MM.1S (cell line): ENCODE results near the gene NCAPH2.
"Not testable (repeated sequence)": the region's sequence is repeated elsewhere in the genome, so short reads cannot be mapped to it uniquely, and the experiment has no call there.

Experiments used
- DNase-seq: peaks from one replicate; pipeline ENCODE4 v3.0.0-alpha.2; 2015
- H2AFZ ChIP-seq: fragments of 300-600 bp; sonication (generic); 2 replicates; pipeline ENCODE4 v1.6.0; 2016; ENCODE audit warnings: antibody characterized with exemption, low read length
- H3F3A ChIP-seq: fragments of 300-600 bp; sonication (generic); 2 replicates; pipeline ENCODE4 v1.6.1; 2016; ENCODE audit warnings: mild to moderate bottlenecking, antibody characterized with exemption, low read length, moderate library complexity, mixed read lengths; ENCODE audit not compliant: insufficient read depth
- H3K27ac ChIP-seq: fragments of 300-600 bp; sonication (generic); 2 replicates; pipeline ENCODE4 v1.5.1; 2016; ENCODE audit warnings: mild to moderate bottlenecking, low read length
- H3K27me3 ChIP-seq: fragments of 300-600 bp; sonication (generic); replicated peaks from 2 replicates; pipeline ENCODE4 v1.6.0; 2016; ENCODE audit warnings: low read length; ENCODE audit not compliant: insufficient read depth
- H3K36me3 ChIP-seq: fragments of 300-600 bp; sonication (generic); replicated peaks from 2 replicates; pipeline ENCODE4 v1.6.1; 2016; ENCODE audit warnings: mild to moderate bottlenecking, low read length, mixed read lengths; ENCODE audit not compliant: insufficient read depth
- H3K4me1 ChIP-seq: fragments of 300-600 bp; sonication (generic); 2 replicates; pipeline ENCODE4 v1.6.1; 2016; ENCODE audit warnings: low read length, mixed read lengths
- H3K4me2 ChIP-seq: fragments of 300-600 bp; sonication (generic); 2 replicates; pipeline ENCODE4 v1.6.0; 2016; ENCODE audit warnings: low read depth, low read length
- H3K4me3 ChIP-seq: fragments of 300-600 bp; sonication (generic); 2 replicates; pipeline ENCODE4 v1.5.1; 2016; ENCODE audit warnings: low read length, mixed read lengths
- H3K79me2 ChIP-seq: fragments of 300-600 bp; sonication (generic); 2 replicates; pipeline ENCODE4 v1.6.1; 2016; ENCODE audit warnings: mixed run types, low read length, mixed read lengths
- H3K9ac ChIP-seq: fragments of 300-600 bp; sonication (generic); 2 replicates; pipeline ENCODE4 v1.6.1; 2016; ENCODE audit warnings: low read length, mixed read lengths
- H3K9me2 ChIP-seq: fragments of 300-600 bp; sonication (generic); replicated peaks from 2 replicates; pipeline ENCODE4 v1.6.1; 2016; ENCODE audit warnings: mild to moderate bottlenecking, low read length, mixed read lengths; ENCODE audit not compliant: insufficient read depth
- H3K9me3 ChIP-seq: fragments of 300-600 bp; sonication (generic); replicated peaks from 2 replicates; pipeline ENCODE4 v1.6.1; 2016; ENCODE audit warnings: mild to moderate bottlenecking, low read length, mixed read lengths; ENCODE audit not compliant: insufficient read depth
- H4K20me1 ChIP-seq: fragments of 300-600 bp; sonication (generic); 2 replicates; pipeline ENCODE4 v1.6.1; 2016; ENCODE audit warnings: mild to moderate bottlenecking, low read length, moderate library complexity, mixed read lengths; ENCODE audit not compliant: insufficient read depth
- EZH2 ChIP-seq: fragments of 300-600 bp; sonication (generic); optimal IDR thresholded peaks from 2 replicates; pipeline ENCODE3; 2017; ENCODE audit warnings: low read depth, mild to moderate bottlenecking, antibody characterized with exemption, low read length, mixed read lengths
- EZH2phosphoT487 ChIP-seq: fragments of 300-600 bp; sonication (generic); IDR thresholded peaks from 2 replicates; pipeline ENCODE4 v1.6.1; 2018; ENCODE audit warnings: antibody characterized with exemption, low read length
- TF ChIP-seq, protein P1 (sequence below): fragments of 300-600 bp; sonication (generic); IDR thresholded peaks from 2 replicates; pipeline ENCODE4 v1.5.1; 2016; ENCODE audit warnings: antibody characterized with exemption, low read length, mixed read lengths

Gene NCAPH2

DNA sequence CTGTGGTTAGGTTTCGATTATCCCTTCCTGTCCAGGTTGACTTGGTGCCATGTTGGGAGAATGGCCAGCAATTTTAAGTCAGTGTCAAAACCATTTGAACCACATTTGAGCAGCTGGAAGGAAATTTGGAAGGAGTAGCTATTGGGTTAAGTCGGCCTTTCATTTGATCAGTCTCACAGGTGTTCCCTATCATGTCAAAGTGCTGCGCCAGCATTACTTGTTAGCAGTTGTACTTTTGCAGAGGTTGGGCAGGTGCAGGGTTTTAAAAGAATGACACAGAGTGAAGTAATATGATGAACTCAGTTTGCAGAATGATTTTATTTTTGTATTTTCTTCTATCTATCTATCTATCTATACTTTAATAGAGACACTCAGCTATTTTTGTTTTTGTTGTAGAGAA is 28.2 kb downstream of the NCAPH2 start:
- H3K4me1 ChIP-seq: peaks cover 49% of the 10 kb centered on the region
- TF ChIP-seq, protein P1, sequence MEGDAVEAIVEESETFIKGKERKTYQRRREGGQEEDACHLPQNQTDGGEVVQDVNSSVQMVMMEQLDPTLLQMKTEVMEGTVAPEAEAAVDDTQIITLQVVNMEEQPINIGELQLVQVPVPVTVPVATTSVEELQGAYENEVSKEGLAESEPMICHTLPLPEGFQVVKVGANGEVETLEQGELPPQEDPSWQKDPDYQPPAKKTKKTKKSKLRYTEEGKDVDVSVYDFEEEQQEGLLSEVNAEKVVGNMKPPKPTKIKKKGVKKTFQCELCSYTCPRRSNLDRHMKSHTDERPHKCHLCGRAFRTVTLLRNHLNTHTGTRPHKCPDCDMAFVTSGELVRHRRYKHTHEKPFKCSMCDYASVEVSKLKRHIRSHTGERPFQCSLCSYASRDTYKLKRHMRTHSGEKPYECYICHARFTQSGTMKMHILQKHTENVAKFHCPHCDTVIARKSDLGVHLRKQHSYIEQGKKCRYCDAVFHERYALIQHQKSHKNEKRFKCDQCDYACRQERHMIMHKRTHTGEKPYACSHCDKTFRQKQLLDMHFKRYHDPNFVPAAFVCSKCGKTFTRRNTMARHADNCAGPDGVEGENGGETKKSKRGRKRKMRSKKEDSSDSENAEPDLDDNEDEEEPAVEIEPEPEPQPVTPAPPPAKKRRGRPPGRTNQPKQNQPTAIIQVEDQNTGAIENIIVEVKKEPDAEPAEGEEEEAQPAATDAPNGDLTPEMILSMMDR: no peak
- no peak for TF ChIP-seq EZH2phosphoT487
- no peak for TF ChIP-seq EZH2
- peaks cover 45% of the 10 kb centered on the region for H3F3A ChIP-seq

DNA sequence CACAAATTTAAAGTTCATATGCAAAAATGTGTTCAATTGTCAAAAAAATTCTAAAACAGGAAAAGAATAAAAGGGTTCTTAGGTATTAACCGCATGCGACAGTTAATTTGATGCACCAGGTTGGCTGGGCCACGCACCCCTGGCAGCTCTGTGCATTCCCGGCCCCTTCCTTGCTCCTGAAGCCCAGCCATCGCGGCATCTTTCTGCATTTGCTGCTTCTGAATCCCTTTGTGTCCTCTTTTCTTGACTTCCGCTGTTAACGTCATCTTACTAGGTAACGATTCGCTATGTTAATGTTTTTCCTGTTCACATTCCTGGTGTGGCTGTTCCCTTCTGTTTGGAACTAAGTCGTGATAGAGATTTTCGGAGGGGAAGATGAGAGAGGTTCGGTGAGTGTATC is 29.7 kb downstream of the NCAPH2 start:
- H3K9me2 ChIP-seq: no peaks in the 10 kb centered on the region
- H3K79me2 ChIP-seq: no peaks in the 10 kb centered on the region
- H3K4me2 ChIP-seq: no peak overlapping the region
- no peaks in the 10 kb centered on the region for H4K20me1 ChIP-seq
- H3K27ac ChIP-seq: no peak overlapping the region
- H3K36me3 ChIP-seq: no peaks in the 10 kb centered on the region
- no peak overlapping the region for H3K9ac ChIP-seq
- H3K27me3 ChIP-seq: no peaks in the 10 kb centered on the region
- H3F3A ChIP-seq: peaks cover 49% of the 10 kb centered on the region
- H3K4me3 ChIP-seq: no peak overlapping the region
- TF ChIP-seq EZH2: no peak
- no peak for TF ChIP-seq EZH2phosphoT487
- TF ChIP-seq, protein P1: no peak
- H2AFZ ChIP-seq: no peak overlapping the region
- peaks cover 49% of the 10 kb centered on the region for H3K4me1 ChIP-seq
- no peak for DNase-seq
- no peaks in the 10 kb centered on the region for H3K9me3 ChIP-seq

More for the DNA sequence above, 28.2 kb downstream of the NCAPH2 start:
- Histone ChIP-seq H3K9ac (peak overlapping the region; percentile 13; the same call in 1 of the 2 replicates), H3K36me3 (no peaks in the 10 kb centered on the region), H3K4me2 (peak overlapping the region; percentile 63), H2AFZ (no peak overlapping the region), H3K27me3 (peaks cover 6% of the 10 kb centered on the region; the same call in 1 of the 2 replicates), H3K4me3 (no peak overlapping the region), H3K9me2 (no peaks in the 10 kb centered on the region), H3K79me2 (no peaks in the 10 kb centered on the region), H4K20me1 (no peaks in the 10 kb centered on the region), H3K27ac (peak overlapping the region; percentile 64; the same call in 1 of the 2 replicates), H3K9me3 (no peaks in the 10 kb centered on the region)
- peak; percentile 88 for DNase-seq

- Histone ChIP-seq H3K4me2 (peak overlapping the region; percentile 36; the same call in 1 of the 2 replicates), H3K27ac (peak overlapping the region; percentile 97; the same call in 1 of the 2 replicates), H2AFZ (no peak overlapping the region), H4K20me1 (no peaks in the 10 kb centered on the region), H3K79me2 (no peaks in the 10 kb centered on the region), H3K27me3 (peaks cover 3% of the 10 kb centered on the region; the same call in 1 of the 2 replicates), H3K9me2 (no peaks in the 10 kb centered on the region), H3K36me3 (no peaks in the 10 kb centered on the region), H3K9me3 (no peaks in the 10 kb centered on the region), H3K4me1 (peaks cover 45% of the 10 kb centered on the region), H3F3A (peaks cover 53% of the 10 kb centered on the region), H3K4me3 (no peak overlapping the region), H3K9ac (peak overlapping the region; percentile 40; the same call in 1 of the 2 replicates)
- DNase-seq: no peak
- TF ChIP-seq EZH2 (no peak), EZH2phosphoT487 (no peak)
- TF ChIP-seq, protein P1: no peak
Observed at GRCh38 chr22:50540381-50540780, 32.4 kb downstream of the NCAPH2 start.

DNA sequence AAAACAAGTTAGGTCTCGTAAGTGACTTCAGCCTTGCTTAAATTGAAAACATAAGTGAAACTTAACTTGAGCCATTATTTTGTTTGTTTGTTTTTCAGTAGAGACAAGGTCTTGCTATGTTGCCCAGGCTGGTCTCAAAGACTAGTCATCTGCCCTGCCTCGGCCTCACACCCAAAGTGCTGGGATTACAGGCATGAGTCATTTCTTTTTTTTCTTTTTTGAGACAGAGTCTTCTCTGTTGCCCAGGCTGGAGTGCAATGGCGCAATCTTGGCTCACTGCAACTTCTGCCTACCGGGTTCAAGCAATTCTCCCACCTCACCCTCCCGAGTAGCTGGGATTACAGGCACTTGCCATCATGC is 33.6 kb downstream of the NCAPH2 start:
- H3K27ac ChIP-seq, H2AFZ ChIP-seq, H3K4me3 ChIP-seq, H3K4me2 ChIP-seq, H3K9me3 ChIP-seq, H3K9ac ChIP-seq, H3K9me2 ChIP-seq, H3K36me3 ChIP-seq, H3K79me2 ChIP-seq, H4K20me1 ChIP-seq, H3K27me3 ChIP-seq, DNase-seq: not testable (repeated sequence)
- Histone ChIP-seq H3F3A (peaks cover 43% of the 10 kb centered on the region), H3K4me1 (peaks cover 35% of the 10 kb centered on the region)
